Daoy (cell line): Measurements from ENCODE around the gene TPD52L2. TPM values are rescaled to one million over a fixed set of nuclear protein-coding genes. Genes with fewer than 3 reads are reported as not detected.
"Not testable (repeated sequence)": the region's sequence is repeated elsewhere in the genome, so short reads cannot be mapped to it uniquely, and the experiment has no call there.

Source experiments
- DNase-seq: peaks from one replicate; pipeline ENCODE4 v3.0.0-alpha.2; 2015; ENCODE audit warnings: low read depth
- total RNA-seq: library from RNA; depleted of rRNA; stranded (reverse); fragments of >200 nt; shearing (Covaris generic); gene quantifications from 2 replicates; pipeline ENCODE4 v1.2.3, GENCODE V29; 2014

TPD52L2 gene
- total RNA-seq, 1 experiment from 2014 or later: 92.0 TPM

DNA sequence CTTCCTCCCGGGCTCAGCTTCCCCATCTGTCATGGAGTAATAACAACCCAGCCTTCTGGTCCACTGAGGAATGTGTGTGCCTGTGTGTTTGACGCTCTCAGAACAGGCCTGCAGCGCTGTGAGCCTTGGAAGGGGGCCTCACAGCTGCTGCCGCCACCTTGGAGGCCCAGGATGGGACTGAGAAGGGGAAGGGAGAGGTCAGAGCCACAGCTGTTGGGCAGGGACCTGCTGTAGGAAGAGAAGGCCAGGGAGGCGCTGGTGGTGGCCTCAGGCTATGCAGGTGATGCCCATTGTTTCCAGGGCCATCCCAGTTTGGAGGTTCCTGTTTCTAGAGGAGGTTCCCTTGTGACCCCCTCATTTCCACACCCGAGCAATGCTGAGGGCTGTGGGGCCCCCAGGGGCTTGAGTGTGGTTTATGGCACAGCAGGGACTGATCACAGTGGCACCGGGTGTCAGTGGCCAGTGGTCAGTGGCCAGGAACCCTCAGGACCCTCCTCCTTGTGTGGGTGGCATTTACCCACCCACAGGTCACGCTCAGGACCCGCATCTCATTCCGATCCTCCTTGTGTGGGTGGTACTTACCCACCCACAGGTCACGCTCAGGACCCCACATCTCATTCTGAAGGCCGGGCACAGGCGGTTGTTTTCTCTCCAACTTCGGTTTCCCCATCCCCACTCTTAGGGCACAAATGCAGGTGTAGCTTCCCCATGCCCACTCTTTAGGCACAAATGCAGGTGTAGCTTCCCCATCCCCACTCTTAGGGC lies 14.0 kb downstream of the TPD52L2 start:
- no peak for DNase-seq

DNA sequence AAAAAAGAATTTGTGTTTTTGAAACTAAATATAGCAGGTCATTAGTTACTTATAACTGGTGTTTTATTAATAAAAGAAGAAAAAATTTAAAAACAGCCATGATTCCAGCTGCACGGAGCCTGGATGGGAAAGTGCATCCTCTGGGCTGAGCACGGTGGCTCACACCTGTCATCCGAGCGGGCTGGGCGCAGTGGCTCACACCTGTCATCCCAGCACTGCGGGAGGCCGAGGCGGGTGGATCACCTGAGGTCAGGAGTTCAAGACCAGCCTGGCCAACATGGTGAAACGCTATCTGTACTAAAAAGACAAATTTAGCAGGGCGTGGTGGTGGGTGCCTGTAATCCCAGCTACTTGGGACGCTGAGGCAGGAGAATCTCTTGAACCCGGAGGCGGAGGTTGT lies 15.8 kb downstream of the TPD52L2 start:
- not testable (repeated sequence) for DNase-seq

DNA sequence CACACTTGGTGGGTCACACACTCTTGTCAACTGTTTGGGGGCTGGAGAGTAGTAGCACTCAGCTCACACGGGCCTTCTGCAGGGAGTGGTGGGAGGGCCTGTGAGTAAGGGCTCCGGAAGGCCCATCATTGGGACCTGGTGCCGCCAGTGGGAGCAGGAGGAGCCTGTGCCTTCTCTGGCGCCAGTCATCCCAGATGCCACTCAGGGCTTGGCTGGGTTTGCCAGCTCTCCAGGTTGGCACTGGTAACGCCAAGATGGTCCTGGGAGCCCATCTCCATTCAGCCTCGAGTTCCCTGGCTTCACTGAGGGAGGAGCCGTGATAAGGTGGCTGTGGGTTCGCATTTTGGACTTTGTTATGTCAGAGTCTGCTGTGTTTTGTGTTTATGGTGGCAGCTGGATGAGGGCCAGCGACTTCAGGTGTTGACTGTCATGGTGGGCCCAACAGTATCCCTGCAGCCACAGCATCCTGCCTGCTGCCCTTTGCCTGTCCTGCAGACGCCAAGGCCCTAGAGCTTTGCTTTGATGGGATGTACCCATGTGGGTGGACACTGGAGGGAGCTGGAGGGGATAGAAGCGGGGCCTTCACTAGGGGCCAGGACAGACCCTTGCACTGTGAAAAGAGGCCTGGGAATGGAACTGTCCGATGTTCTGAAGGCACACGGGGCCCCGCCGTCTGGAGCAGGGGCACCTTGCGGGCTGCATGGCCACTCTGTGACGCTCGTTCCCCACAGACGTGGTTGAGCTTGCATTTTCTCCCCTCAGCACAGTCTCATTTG lies 16.6 kb downstream of the TPD52L2 start:
- DNase-seq: no peak

DNA sequence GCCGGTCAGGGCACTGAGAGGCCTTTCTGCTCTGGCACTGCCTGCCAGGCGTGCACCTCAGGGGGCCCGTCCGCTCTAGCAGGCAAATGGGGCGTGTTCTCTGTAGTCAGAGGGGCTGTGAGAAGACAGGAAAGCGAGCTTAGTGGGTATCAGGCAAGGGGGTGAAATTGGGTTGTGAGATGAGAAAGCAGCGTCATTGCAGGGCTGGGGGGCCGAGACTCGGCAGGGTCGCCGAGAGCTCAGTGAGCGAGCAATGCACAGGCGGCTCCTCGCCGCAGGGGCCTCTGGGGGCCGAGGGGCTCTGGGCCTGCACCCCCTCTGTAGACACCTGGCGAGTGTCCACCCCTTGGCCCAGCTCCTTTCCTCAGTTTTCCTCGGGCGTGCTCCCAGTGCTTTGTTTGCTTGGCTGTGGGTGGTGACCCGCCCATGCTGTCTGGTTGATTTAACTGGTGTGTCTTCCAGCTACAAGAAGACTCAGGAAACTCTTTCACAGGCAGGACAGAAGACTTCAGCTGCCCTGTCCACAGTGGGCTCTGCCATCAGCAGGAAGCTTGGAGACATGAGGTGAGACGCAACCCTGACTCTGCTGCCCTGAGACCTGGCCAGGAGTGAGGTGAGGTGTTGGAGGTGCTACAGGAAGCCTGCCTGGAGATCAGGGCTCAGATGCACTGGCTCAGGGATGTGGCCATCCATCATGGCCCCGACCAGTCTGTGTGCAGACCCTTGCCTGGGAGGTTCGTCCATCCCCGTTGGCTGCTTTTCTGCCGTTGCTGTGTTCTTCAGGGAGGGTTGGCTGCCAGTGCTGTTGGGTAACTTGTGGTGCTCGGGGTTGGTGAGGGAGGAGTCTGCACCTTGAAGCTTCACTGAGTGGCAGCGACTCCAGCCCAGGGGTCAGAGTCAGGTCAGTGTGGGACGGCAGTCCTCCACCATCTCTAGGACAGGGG lies 17.5 kb downstream of the TPD52L2 start:
- no peak for DNase-seq

DNA sequence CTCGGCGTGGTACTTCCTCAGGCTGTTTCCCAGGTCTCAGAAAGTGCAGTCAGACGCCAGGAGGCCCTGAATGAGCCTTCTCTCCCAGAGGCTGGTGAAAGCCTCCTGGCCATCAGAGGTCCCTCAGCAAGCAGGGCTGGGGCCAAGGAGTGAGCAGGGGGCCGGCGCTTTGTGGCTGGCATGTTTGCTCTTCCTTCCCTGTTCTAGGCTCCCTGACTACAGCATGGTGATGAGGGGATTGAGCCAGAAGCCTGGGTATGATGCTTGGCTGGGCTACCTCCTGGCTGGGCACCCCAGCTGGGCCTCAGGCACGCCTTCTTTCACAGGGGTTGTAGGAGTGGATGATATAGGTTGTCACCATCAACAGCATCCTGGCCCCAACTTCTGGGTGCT lies 18.1 kb downstream of the TPD52L2 start:
- DNase-seq: no peak

DNA sequence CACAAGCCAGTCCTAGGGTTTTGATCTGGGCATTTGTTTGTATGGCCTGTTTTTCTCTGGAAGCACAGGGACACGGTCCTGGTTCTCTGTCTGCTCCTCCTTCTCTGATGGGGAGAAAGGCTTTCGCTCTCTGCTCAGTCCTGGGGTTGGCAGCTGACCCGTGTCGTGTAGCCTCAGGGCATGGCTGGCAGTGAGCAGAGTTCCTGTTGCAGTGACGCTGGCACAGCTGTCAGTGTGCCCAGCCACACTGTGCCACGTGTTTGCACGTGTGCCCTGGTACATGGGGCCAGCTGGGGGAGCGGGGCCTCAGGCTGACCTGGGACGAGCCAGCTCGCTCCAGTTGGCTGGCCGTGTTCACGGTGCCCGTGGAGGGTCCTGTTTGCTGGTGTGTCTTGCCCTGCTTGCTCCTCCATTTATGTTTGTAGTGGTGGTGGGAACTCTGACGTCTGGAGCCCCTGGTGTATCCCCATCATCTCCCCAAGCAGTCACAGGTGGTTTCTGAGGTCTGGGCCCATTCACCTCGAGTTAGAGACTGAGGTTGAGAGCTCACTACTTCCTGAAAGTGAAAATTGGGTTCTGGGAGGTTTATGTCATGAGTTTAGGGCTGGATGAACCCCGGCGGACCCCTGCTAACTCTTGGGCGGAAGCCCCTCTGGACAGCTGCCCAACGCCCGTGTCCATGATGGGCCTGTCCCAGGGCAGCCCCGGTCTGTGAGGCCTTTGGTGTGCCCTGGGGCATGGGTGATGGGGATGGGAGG lies 19.6 kb downstream of the TPD52L2 start:
- DNase-seq: no peak

DNA sequence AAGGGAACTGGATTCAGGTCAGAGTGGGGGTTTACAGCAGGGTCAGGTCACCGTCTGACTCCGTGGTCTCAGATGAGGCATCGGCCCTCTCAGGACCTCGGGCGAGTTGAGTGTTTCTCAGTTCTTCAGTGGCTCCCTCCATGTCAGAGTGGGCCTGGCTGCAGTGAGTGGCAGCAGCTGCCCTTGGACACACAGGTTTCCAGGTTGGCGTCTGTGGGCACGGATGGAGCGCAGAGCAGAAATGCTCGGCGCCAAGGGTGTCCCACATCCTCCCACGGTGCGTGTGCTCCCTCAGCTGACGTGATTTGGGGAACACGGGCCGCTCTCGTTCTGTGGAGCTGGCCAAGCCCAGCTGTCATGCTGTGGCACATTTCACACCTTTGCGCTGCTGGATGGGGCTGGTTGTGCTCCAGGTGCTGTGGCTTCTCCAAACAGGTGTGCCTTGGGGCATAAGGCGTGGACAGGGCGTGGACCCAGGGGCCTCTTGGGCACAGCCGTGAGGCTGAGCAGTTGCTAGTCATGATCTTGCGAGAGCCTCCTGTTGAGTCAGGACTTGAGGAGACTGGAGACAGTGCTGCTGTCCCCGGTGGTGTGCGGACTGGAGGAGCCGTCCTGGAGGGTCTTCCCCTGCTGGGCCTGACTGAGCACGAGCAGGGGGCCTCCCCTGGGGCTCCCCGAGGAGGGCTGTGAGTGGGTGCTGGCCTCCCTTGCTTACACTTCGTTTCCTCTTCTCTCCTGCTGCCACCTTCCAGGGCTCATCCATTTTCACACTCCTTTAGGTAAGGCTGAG lies 20.4 kb downstream of the TPD52L2 start:
- DNase-seq: no peak

DNA sequence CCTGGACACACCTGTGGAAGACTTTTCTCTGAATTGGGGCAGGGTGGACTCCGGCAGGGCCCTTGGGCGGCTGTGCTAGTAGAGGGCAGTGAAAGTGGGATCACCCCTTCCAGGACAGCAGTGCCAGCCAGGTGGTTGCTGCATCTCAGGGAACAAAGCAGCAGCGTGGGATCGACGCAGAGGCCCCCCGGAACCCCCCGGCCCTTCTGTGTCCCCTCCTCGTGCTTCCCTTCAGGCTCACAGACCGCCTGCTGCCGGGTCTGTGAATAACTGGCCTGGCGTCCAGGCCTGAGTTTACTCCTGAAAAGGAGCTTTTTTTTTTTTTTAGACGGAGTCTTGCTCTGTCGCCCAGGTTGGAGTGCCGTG lies 21.0 kb downstream of the TPD52L2 start:
- no peak for DNase-seq

DNA sequence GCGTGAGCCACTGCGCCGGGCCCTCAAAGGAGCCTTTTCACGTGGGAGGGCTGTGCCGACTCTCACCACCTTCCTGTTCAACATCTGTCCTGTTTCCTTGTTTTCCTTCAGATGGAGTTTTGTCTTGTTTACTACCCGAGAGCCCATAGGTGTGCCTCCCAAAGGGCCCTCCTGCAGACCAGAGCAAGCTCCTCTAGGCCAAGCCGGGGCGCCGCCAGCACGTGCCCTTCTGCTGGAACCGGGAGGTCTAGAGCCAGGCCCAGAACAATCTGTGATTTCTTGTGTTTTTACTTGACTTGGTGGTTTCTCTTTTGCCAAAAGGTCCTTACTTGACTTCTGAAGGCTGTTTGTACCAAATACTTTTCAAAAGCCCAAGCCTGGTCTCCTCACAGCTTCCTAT lies 21.9 kb downstream of the TPD52L2 start:
- DNase-seq: no peak

DNA sequence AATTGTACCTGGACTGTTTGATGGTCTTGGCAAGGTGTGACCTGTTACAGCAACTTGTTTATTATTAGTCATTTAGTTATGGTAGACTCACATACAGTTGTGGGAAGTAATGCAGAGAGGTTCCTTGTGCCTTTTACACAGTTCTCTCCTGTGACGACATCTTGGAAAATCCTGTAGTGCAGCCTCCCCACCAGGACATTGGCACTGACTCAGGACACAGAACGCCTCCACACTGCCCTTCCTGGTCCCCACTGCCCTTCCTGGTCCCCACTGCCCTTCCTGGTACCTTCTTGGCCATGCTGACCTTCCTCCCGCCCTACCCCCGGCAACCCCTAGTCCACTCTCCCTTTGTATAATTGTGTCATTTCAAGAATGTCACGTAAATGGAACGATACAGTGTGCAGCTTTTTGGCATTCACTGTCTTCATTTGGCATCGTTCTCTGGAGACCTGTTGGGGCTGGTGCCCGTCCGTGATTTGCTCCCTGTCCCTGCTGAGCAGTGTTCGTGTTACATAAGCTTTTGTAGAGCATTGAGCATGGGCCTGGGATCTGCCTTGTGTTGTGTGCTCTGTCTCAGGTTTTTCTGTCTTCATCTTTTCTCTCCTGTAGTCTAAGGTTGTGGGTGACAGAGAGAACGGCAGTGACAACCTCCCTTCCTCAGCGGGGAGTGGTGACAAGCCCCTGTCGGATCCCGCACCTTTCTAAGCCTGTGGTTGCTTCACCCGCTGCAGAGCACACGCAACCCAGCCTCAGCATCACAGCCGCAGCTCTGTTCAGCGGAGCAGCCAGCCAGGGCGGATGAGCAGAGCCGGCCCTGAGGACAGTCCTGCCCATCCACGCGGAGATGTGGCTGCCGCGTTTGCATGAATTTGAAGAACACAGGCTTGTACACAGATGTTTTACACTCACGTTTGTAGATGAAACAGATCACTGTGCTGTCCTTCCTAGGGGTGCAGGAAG lies 24.5 kb downstream of the TPD52L2 start:
- no peak for DNase-seq

DNA sequence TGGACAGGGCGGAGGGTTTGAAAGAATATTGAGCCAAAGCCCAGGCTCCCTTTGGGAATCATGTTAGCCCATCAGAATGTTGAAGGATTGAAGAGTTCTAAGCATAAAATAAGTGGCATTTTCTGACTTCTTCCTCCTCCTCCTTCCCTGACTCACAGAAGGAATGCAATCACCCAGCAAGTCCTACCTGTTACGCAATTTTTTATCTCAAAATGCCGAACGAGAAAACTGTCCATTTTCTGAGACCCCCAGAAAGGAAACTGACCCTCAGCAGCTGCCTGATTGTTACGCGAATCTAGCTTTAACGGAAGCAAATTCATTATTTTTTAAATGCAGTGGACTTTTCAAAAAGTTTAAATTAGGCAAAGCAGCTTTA lies 25.1 kb downstream of the TPD52L2 start:
- DNase-seq: no peak

DNA sequence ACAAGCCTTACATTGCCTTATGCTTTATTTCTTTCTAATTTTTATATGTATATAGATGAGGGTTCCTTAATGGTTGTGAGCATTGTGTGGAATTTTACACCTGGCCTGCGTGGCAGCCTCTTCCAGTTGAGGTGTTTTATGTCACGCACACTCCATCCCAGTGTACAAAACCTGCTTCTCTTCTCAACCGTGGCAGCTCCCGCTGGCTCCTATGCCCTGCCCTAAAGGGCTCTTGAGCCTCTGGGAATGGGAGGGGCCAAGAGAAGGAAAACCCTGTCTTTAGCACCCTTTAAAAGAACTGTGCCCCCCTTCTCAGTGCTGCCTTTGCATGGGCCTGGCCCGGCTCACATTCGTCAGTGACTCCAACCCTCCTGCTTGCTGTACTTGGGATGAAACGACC lies 25.5 kb downstream of the TPD52L2 start:
- DNase-seq: no peak

DNA sequence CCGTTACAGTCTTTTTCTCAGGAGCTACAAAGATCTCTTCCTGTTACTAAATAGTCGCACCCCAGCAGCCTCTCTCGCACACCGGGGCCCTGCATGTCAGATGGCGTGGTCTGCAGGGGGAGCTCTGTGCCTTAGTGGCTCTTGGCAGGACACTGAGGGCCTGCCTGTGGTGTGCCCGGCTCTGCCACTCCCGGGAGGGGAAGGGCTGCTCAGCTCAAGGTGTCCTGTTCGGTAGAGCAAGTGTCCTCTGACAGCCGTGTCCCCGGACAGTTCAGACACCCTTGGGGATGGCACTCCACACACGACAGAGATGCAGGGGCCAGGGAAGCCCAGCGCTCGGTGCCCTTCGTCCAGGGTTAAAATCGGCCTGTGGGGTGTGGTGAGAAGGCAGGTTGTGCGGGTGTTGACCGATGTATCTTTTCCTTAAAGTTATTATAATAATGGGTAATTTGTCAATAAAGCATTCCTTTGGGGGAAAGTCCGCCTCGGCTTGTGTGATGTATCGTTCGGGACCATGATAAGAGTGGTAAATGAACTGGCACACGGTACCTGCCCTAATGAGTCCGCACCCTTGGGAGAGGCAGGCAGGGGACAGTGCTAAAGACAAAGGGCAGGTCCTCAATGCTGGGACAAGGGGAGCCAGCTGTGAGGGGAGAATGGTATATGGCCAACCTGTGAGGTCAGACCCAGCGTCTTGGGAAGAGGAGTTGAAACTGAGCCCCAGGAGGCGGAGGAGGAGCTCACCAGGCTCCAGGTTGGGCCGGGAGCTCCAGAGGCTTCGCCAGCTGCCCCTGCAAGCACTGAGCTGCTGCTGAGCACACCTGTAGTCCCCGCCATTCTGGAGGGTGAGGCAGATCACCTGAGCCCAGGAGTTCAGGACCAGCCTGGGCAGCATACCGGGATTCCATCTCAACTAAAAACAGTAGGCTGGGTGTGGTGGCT lies 26.3 kb downstream of the TPD52L2 start:
- DNase-seq: no peak

DNA sequence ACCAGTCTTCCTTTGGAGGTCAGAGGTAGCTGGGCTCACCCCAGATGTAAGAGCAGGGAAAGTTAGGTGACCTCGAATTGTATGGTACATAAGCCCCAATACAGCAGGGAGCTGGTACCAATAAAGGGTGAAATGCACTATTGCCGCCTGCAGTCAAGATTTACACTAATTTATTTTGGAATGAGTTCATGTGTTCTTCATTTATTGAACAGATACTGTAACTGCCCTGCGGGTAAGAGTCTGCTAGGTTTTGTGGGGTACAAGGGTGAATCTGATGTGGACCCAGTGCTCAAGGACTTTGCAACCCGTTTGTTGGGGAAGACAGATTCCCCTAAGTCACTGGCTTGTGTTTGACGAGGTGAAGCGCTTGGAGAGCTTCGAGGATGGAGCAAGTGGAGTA lies 27.3 kb downstream of the TPD52L2 start:
- DNase-seq: no peak

DNA sequence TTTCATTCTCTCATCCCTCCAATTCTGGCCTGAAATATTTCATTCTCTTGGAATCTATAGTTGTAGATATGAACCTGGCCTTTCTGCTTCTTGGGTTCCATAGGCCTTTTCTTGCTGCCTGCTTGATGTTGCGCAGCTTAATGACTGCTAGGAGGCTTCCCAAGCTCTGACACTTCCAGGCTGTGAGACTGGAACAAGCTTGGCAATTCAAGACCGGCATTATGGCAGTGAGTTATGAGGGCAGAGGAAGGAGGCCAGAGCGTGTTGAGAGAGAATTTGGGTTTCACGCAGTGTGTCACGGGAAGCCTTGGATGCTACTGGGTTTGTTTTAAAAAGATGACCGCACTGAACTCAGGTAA lies 28.9 kb downstream of the TPD52L2 start:
- no peak for DNase-seq

DNA sequence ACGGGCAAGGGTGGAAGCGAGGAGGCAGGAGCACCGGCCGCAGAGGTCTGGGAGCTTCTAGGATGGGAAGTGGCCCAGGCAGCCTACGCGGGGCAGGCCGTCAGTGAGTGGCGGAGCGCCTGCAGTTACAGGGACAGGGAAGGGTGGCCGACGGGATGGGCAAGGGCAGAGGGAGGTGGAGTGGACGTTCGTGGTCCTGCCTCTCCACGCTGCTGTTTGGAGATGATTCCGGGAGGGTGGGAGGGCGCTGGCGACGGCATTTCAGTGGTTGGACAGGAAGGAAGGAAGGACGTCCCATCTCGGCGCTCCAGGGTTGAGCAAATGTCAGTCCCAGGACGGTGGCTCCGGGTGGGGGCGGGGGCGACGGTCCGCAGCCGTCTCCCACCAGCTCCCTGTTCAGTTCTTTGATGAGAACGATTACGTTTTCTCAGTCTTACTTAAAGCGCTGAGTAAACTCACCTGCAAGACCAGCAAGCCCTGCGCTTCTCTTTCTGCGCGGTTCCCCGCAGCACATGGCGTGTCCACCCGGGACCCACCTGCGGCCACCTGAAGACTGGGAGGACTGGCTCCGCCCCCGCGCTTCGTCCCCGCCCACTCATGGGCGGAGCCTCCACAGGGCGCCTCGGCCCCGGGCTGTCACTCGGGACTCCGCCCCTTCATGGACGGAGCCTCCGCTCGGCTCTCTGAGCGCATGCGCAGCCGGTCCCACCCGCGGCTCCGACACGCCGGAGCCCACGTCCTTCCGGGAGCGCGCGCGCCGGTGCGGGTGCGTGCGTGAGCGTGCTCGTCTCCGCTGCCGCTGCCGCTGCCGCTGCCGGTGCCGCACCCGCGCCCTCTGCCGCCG lies 29.5 kb downstream of the TPD52L2 start, which contains the start of gene DNAJC5:
TSS of gene DNAJC5 (plus strand) at position 769 of the 844 bp plus-strand sequence. CDS start 33,220 bp downstream, outside the sequence.
- peak; percentile 94 for DNase-seq

DNA sequence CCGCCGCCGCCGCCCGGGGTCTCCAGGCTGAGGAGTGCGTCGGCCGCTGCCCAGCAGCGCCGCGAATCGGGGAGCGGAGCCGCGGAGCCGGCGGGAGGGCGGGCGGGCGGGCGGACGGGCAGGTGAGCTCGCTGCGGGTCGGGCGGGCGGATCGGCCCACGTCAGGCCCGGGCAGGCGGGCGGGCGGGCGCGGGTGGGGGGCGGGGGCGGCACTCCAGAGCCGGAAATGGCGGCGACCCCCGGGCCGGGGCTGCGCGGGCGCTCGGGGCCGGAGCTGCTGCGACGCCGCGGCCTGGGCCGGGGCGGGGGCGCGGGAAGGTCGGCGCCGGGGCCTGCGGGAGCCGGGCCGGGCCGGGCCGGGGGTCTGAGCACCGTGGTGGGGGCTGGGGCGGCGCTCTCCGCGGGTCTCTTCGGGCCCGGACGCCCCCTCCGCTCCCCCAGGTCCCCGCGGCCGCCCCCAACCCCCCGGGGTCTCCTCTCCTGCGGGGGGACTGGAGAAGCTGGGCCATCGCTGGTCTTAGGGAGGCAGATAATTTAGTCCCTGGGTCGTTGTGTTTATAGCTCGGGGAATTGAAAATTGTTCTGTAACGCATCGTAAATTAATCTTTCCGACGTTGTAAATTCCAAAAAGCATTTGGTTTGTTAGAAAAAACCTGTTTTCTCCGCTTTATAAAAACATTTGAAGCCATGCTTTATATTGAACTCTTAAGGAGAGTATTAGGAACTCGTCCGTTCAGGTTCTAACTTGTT lies 30.3 kb downstream of the TPD52L2 start:
- DNase-seq: no peak
